PC-3 (cell line): ENCODE results near the gene COP1. TPM values are rescaled to one million over a fixed set of nuclear protein-coding genes. Genes with fewer than 3 reads are reported as not detected.

Source experiments
- ATAC-seq: fragments of 200-7000 bp; cut with Tn5 transposase; 2 replicates; pipeline ENCODE4 v1.9.1; 2020; ENCODE audit warnings: mild to moderate bottlenecking, moderate library complexity
- BruUV-seq: library from RNA; stranded (reverse); fragments of 400-500 nt; replicated peaks from 2 replicates; lab custom pipeline; 2021; lab: Mats Ljungman, UMichigan
- CTCF ChIA-PET: fragments of 300-600 bp; sonication (Branson Sonifier 250); formaldehyde crosslinking; loops from one replicate; lab custom pipeline; 2022; ENCODE audit warnings: antibody characterized with exemption; lab: Charles Lee
- POLR2A ChIA-PET: fragments of 300-600 bp; sonication (Branson Sonifier 250); formaldehyde crosslinking; loops from one replicate; lab custom pipeline; 2022; ENCODE audit warnings: antibody characterized with exemption; ENCODE audit not compliant: unreplicated experiment; lab: Charles Lee
- DNase-seq: peaks from one replicate; pipeline ENCODE4 v3.0.0-alpha.2; 2015
- H2AFZ ChIP-seq: fragments of 300-600 bp; sonication (generic); 2 replicates; pipeline ENCODE4 v1.6.0; 2016; ENCODE audit warnings: antibody characterized with exemption, low read length
- H3F3A ChIP-seq: fragments of 300-600 bp; sonication (generic); one replicate; pipeline ENCODE4 v1.6.0; 2017; ENCODE audit warnings: antibody characterized with exemption, low read length, control low read depth, mild to moderate bottlenecking; ENCODE audit not compliant: unreplicated experiment
- H3K27ac ChIP-seq: fragments of 300-600 bp; sonication (generic); 2 replicates; pipeline ENCODE4 v1.5.1; 2016; ENCODE audit warnings: mild to moderate bottlenecking, low read length
- H3K27me3 ChIP-seq: fragments of 300-600 bp; sonication (generic); 2 replicates; pipeline ENCODE4 v1.6.1; 2016; ENCODE audit warnings: low read length, mixed read lengths
- H3K36me3 ChIP-seq: fragments of 300-600 bp; sonication (generic); 2 replicates; pipeline ENCODE4 v1.6.1; 2016; ENCODE audit warnings: low read depth, mixed run types, low read length, mixed read lengths
- H3K4me1 ChIP-seq: fragments of 300-600 bp; sonication (generic); 2 replicates; pipeline ENCODE4 v1.5.1; 2016; ENCODE audit warnings: low read length; ENCODE audit not compliant: insufficient read depth
- H3K4me2 ChIP-seq: fragments of 300-600 bp; sonication (generic); 2 replicates; pipeline ENCODE4 v1.6.0; 2016; ENCODE audit warnings: low read length
- H3K4me3 ChIP-seq: fragments of 300-600 bp; sonication (generic); 2 replicates; pipeline ENCODE4 v1.5.1; 2016; ENCODE audit warnings: mild to moderate bottlenecking, low read length, mixed read lengths
- H3K79me2 ChIP-seq: fragments of 300-600 bp; sonication (generic); 2 replicates; pipeline ENCODE4 v1.6.1; 2017; ENCODE audit warnings: low read length, mixed read lengths
- H3K9ac ChIP-seq: fragments of 300-600 bp; sonication (generic); 2 replicates; pipeline ENCODE4 v1.6.0; 2016; ENCODE audit warnings: mild to moderate bottlenecking, low read length
- H3K9me2 ChIP-seq: fragments of 300-600 bp; sonication (generic); replicated peaks from 2 replicates; pipeline ENCODE4 v1.6.1; 2016; ENCODE audit warnings: mixed run types, low read length, mixed read lengths
- H3K9me3 ChIP-seq: fragments of 300-600 bp; sonication (generic); 2 replicates; pipeline ENCODE4 v1.6.1; 2016; ENCODE audit warnings: low read length, mixed read lengths
- H4K20me1 ChIP-seq: fragments of 300-600 bp; sonication (generic); 2 replicates; pipeline ENCODE4 v1.6.1; 2016; ENCODE audit warnings: low read length, mixed read lengths
- EZH2 ChIP-seq: fragments of 300-600 bp; sonication (generic); IDR thresholded peaks from one replicate; pipeline ENCODE4 v1.6.1; 2017; ENCODE audit warnings: antibody characterized with exemption, mild to moderate bottlenecking, low read length; ENCODE audit not compliant: unreplicated experiment
- EZH2phosphoT487 ChIP-seq: fragments of 300-600 bp; sonication (generic); IDR thresholded peaks from 2 replicates; pipeline ENCODE4 v1.6.1; 2018; ENCODE audit warnings: mild to moderate bottlenecking, antibody characterized with exemption, low read length, borderline replicate concordance
- intact Hi-C: fragments of 100-400 bp; cut with micrococcal nuclease; formaldehyde crosslinking; loops from 2 replicates; pipeline ENCODE4 v1.9.0; 2023
- total RNA-seq: library from RNA; depleted of rRNA; stranded (reverse); fragments of >200 nt; gene quantifications from 2 replicates; pipeline ENCODE4 v1.2.3, GENCODE V29; 2014
- TF ChIP-seq, protein P1 (sequence below): fragments of 300-600 bp; sonication (generic); conservative IDR thresholded peaks from 2 replicates; pipeline ENCODE4 v1.5.1; 2017; ENCODE audit warnings: antibody characterized with exemption, low read depth, mild to moderate bottlenecking, low read length

Gene COP1
- total RNA-seq, 1 experiment from 2014 or later = 16.6 TPM

DNA sequence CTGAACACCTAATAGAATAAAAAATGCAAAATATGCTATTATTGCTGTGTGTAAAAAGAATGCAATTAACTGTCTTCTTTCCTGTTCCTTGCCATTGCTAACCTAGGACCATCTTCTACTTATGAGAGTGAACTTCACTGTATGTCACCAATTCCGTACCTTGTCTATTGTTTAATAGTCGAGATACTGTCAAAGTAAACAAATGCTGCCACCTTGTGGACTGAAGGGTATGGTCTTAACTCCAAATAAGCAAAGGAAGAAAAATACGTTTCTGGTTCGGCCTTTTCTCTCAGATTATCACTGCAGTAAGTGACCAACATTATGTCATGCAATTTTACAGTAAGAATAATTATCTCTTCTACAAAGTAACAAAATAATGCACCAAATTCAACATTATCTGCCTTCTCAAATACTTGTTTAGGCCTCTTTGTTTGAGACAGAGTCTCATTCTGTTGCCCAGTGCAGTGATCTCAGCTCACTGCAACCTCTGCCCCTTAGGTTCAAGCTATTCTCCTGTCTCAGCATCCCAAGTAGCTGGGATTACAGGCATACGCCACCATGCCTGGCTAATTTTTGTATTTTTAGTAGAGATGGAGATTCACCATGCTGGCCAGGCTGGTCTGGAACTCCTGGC lies 133.4 kb downstream of the COP1 start:
- DNase-seq (peak; percentile 71), ATAC-seq (peak; percentile 83)
- Histone ChIP-seq H3K79me2 (no peaks in the 10 kb centered on the region), H3K27ac (no peak overlapping the region), H2AFZ (no peak overlapping the region), H3K4me3 (no peak overlapping the region), H3F3A (no peaks in the 10 kb centered on the region), H3K4me1 (no peaks in the 10 kb centered on the region), H3K27me3 (no peaks in the 10 kb centered on the region), H3K9ac (no peak overlapping the region), H3K4me2 (no peak overlapping the region), H3K9me3 (no peaks in the 10 kb centered on the region), H3K36me3 (peaks cover 2% of the 10 kb centered on the region; the same call in 1 of the 2 replicates), H4K20me1 (no peaks in the 10 kb centered on the region), H3K9me2 (no peaks in the 10 kb centered on the region)
- intact Hi-C loops = loop anchor here (5.0 to 10.0 kb wide), 3 partner anchors 149 to 699 kb away; no protein-coding TSS in a partner anchor
- ChIA-PET CTCF (no interaction called here), POLR2A (no interaction called here)
- no TSS peak for BruUV-seq
- TF ChIP-seq, protein P1, sequence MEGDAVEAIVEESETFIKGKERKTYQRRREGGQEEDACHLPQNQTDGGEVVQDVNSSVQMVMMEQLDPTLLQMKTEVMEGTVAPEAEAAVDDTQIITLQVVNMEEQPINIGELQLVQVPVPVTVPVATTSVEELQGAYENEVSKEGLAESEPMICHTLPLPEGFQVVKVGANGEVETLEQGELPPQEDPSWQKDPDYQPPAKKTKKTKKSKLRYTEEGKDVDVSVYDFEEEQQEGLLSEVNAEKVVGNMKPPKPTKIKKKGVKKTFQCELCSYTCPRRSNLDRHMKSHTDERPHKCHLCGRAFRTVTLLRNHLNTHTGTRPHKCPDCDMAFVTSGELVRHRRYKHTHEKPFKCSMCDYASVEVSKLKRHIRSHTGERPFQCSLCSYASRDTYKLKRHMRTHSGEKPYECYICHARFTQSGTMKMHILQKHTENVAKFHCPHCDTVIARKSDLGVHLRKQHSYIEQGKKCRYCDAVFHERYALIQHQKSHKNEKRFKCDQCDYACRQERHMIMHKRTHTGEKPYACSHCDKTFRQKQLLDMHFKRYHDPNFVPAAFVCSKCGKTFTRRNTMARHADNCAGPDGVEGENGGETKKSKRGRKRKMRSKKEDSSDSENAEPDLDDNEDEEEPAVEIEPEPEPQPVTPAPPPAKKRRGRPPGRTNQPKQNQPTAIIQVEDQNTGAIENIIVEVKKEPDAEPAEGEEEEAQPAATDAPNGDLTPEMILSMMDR = peak; percentile 73
- TF ChIP-seq EZH2 = no peak
- no peak for TF ChIP-seq EZH2phosphoT487

DNA sequence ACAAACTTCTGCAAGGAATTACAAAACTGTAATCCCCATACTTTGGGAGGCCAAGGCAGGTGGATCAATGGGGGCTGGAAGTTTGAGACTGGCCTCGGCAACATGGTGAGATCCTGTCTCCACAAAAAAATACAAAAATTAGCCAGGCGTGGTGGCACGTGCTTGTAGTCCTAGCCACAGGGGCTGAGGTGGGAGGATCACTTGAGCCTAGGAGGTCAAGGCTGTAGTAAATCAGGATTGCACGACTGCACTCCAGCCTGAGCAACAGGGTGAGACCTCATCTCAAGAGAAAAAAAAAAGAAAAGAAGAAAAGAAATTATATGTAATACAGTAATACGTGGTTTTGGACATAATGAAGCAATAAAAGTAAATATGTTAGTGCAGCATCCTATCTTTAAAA lies 138.2 kb downstream of the COP1 start:
- CTCF ChIA-PET = no interaction called here
- no peaks in the 10 kb centered on the region for H3K79me2 ChIP-seq
- TF ChIP-seq EZH2 = no peak
- TF ChIP-seq EZH2phosphoT487 = no peak
- TF ChIP-seq, protein P1 = no peak
- intact Hi-C loops = no loop called here
- no peaks in the 10 kb centered on the region for H3K9me3 ChIP-seq
- no peaks in the 10 kb centered on the region for H3F3A ChIP-seq
- H3K4me3 ChIP-seq = no peak overlapping the region
- H3K27ac ChIP-seq = no peak overlapping the region
- no peak overlapping the region for H2AFZ ChIP-seq
- H3K4me2 ChIP-seq = no peak overlapping the region
- no peaks in the 10 kb centered on the region for H3K9me2 ChIP-seq
- no peak overlapping the region for H3K9ac ChIP-seq
- no peak for DNase-seq
- peaks cover 2% of the 10 kb centered on the region; the same call in 1 of the 2 replicates for H3K36me3 ChIP-seq
- ATAC-seq = no peak
- BruUV-seq = no TSS peak
- H3K4me1 ChIP-seq = no peaks in the 10 kb centered on the region
- POLR2A ChIA-PET = no interaction called here
- no peaks in the 10 kb centered on the region for H4K20me1 ChIP-seq
- no peaks in the 10 kb centered on the region for H3K27me3 ChIP-seq

DNA sequence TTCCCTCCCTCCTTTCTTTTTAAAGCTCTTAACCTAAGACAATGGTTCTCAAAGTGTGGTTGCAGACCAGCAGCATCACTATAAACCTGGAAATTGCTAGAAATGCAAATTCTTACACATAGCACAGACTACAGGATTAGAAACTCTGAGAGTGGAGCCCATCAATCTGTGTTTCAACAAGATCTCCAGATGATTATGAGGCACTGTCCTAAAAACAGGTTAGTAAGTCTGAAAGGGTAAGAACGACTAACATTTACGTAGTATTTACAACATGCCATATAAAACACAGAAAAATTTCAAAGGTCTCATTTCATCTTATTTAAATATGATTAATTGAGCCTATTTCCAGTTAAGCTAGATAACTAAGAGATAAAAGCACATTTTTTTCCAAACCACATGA lies 138.8 kb downstream of the COP1 start:
- no peak for DNase-seq
- Histone ChIP-seq H3K27ac (no peak overlapping the region), H3K4me1 (no peaks in the 10 kb centered on the region), H3K4me2 (no peak overlapping the region), H3K4me3 (no peak overlapping the region), H4K20me1 (no peaks in the 10 kb centered on the region), H3K9ac (no peak overlapping the region), H3K9me2 (no peaks in the 10 kb centered on the region), H3K36me3 (no peaks in the 10 kb centered on the region), H3K9me3 (no peaks in the 10 kb centered on the region), H3K27me3 (no peaks in the 10 kb centered on the region), H2AFZ (no peak overlapping the region), H3K79me2 (no peaks in the 10 kb centered on the region), H3F3A (no peaks in the 10 kb centered on the region)
- TF ChIP-seq EZH2phosphoT487 (no peak), EZH2 (no peak)
- TF ChIP-seq, protein P1 = no peak
- ChIA-PET CTCF (no interaction called here), POLR2A (no interaction called here)
- intact Hi-C loops = no loop called here
- no peak for ATAC-seq
- no TSS peak for BruUV-seq
